DND-41 (cell line): ENCODE results near the gene GOLGA3.

Experiments
- ATAC-seq: fragments of 200-7000 bp; cut with Tn5 transposase; 3 replicates; pipeline ENCODE4 v1.9.1; 2021; ENCODE audit warnings: low read depth; ENCODE audit not compliant: insufficient read depth
- DNase-seq: peaks from one replicate; pipeline ENCODE4 v3.0.0-alpha.2; 2020
- H2AFZ ChIP-seq: 2 replicates; pipeline ENCODE4 v1.6.0; 2012; ENCODE audit warnings: low read depth, low read length
- H3K27ac ChIP-seq: 2 replicates; pipeline ENCODE4 v1.5.1; 2012; ENCODE audit warnings: low read length, inconsistent platforms
- H3K27me3 ChIP-seq: fragments of 200-600 bp; sonication (generic); 2 replicates; pipeline ENCODE4 v1.6.0; 2012; ENCODE audit warnings: low read length, mild to moderate bottlenecking, inconsistent platforms; ENCODE audit not compliant: insufficient read depth, poor library complexity
- H3K36me3 ChIP-seq: 2 replicates; pipeline ENCODE4 v1.5.1; 2012; ENCODE audit warnings: low read length, inconsistent platforms; ENCODE audit not compliant: insufficient read depth
- H3K4me1 ChIP-seq: 2 replicates; pipeline ENCODE4 v1.5.1; 2012; ENCODE audit warnings: mild to moderate bottlenecking, low read length; ENCODE audit not compliant: insufficient read depth
- H3K4me2 ChIP-seq: 2 replicates; pipeline ENCODE4 v1.6.0; 2012; ENCODE audit warnings: mild to moderate bottlenecking, moderate library complexity, low read length, inconsistent platforms; ENCODE audit not compliant: insufficient read depth
- H3K4me3 ChIP-seq, 2 experiments: fragments of 200-600 bp in 1 of 2; shearing (Covaris generic) in 1 of 2; 2 replicates each; pipeline ENCODE4 v1.5.1; 2012 to 2016; ENCODE audit warnings: inconsistent platforms in 2 of 2, low read length in 2 of 2, mild to moderate bottlenecking in 2 of 2, low read depth in 1 of 2, moderate library complexity in 1 of 2
- H3K79me2 ChIP-seq: 2 replicates; pipeline ENCODE4 v1.6.0; 2012; ENCODE audit warnings: low read length, inconsistent platforms; ENCODE audit not compliant: insufficient read depth
- H3K9ac ChIP-seq: 2 replicates; pipeline ENCODE4 v1.6.0; 2012; ENCODE audit warnings: low read depth, mild to moderate bottlenecking, inconsistent platforms, low read length, moderate library complexity
- H3K9me3 ChIP-seq: 2 replicates; pipeline ENCODE4 v1.5.1; 2012; ENCODE audit warnings: low read length, moderate library complexity, mild to moderate bottlenecking, inconsistent platforms; ENCODE audit not compliant: insufficient read depth, severe bottlenecking
- H4K20me1 ChIP-seq: 2 replicates; pipeline ENCODE4 v1.6.0; 2012; ENCODE audit warnings: low read length; ENCODE audit not compliant: insufficient read depth
- CTCF ChIP-seq: IDR thresholded peaks from 2 replicates; pipeline ENCODE4 v1.5.1; 2012; ENCODE audit warnings: borderline replicate concordance, low read length, moderate library complexity, mild to moderate bottlenecking; ENCODE audit not compliant: poor library complexity, severe bottlenecking; ENCODE audit errors: extremely low read depth
- EZH2 ChIP-seq: IDR thresholded peaks from 3 replicates; pipeline ENCODE4 v1.6.1; 2012; ENCODE audit warnings: borderline replicate concordance, low read depth, mild to moderate bottlenecking, moderate library complexity, low read length, inconsistent platforms; ENCODE audit not compliant: severe bottlenecking

GOLGA3 gene

GRCh38 chr12:132720606-132721345, 107.9 kb downstream of the GOLGA3 start:
- no peak for ATAC-seq
- H3K79me2 ChIP-seq: peaks cover 32% of the 10 kb centered on the region
- no peaks in the 10 kb centered on the region for H3K4me1 ChIP-seq
- peaks cover 85% of the 10 kb centered on the region for H3K36me3 ChIP-seq
- H3K9ac ChIP-seq: no peak overlapping the region
- H4K20me1 ChIP-seq: peaks cover 70% of the 10 kb centered on the region
- H3K4me2 ChIP-seq: no peak overlapping the region
- DNase-seq: no peak
- H3K9me3 ChIP-seq: no peaks in the 10 kb centered on the region
- no peak overlapping the region for H2AFZ ChIP-seq
- no peaks in the 10 kb centered on the region for H3K27me3 ChIP-seq
- no peak for TF ChIP-seq EZH2
- no peak for TF ChIP-seq CTCF
- H3K27ac ChIP-seq: no peak overlapping the region
- no peak overlapping the region for H3K4me3 ChIP-seq

- TF ChIP-seq EZH2 (no peak), CTCF (no peak)
- H3K4me1 ChIP-seq: no peaks in the 10 kb centered on the region
- H3K9me3 ChIP-seq: no peaks in the 10 kb centered on the region
- ATAC-seq: no peak
- H4K20me1 ChIP-seq: peaks cover 70% of the 10 kb centered on the region
- H3K9ac ChIP-seq: no peak overlapping the region
- H3K27ac ChIP-seq: no peak overlapping the region
- DNase-seq: no peak
- no peak overlapping the region for H3K4me2 ChIP-seq
- peaks cover 35% of the 10 kb centered on the region for H3K79me2 ChIP-seq
- no peak overlapping the region for H2AFZ ChIP-seq
- H3K4me3 ChIP-seq: no peak overlapping the region
- H3K36me3 ChIP-seq: peaks cover 81% of the 10 kb centered on the region
- H3K27me3 ChIP-seq: no peaks in the 10 kb centered on the region
Observed at GRCh38 chr12:132719954-132720324, 108.7 kb downstream of the GOLGA3 start.

GRCh38 chr12:132719141-132719953, 109.3 kb downstream of the GOLGA3 start:
- no peak overlapping the region for H3K27ac ChIP-seq
- peaks cover 70% of the 10 kb centered on the region for H4K20me1 ChIP-seq
- H3K4me3 ChIP-seq: no peak overlapping the region
- no peak overlapping the region for H2AFZ ChIP-seq
- DNase-seq (no peak), ATAC-seq (no peak)
- no peaks in the 10 kb centered on the region for H3K9me3 ChIP-seq
- H3K9ac ChIP-seq: no peak overlapping the region
- H3K36me3 ChIP-seq: peaks cover 81% of the 10 kb centered on the region
- no peak overlapping the region for H3K4me2 ChIP-seq
- H3K27me3 ChIP-seq: no peaks in the 10 kb centered on the region
- H3K79me2 ChIP-seq: peaks cover 41% of the 10 kb centered on the region
- no peak for TF ChIP-seq EZH2
- TF ChIP-seq CTCF: no peak
- no peaks in the 10 kb centered on the region; the same call in 1 of the 2 replicates for H3K4me1 ChIP-seq
